ENCODE results near the gene GINS1. TPM values are rescaled to one million over a fixed set of nuclear protein-coding genes. Genes with fewer than 3 reads are reported as not detected.

Gene GINS1
- total and polyA plus RNA-seq, 2 of the 13 experiments (the other 11 are each of a cell fraction or from before 2014, with no cell fraction given) = 14.6 to 59.9 TPM

DNA sequence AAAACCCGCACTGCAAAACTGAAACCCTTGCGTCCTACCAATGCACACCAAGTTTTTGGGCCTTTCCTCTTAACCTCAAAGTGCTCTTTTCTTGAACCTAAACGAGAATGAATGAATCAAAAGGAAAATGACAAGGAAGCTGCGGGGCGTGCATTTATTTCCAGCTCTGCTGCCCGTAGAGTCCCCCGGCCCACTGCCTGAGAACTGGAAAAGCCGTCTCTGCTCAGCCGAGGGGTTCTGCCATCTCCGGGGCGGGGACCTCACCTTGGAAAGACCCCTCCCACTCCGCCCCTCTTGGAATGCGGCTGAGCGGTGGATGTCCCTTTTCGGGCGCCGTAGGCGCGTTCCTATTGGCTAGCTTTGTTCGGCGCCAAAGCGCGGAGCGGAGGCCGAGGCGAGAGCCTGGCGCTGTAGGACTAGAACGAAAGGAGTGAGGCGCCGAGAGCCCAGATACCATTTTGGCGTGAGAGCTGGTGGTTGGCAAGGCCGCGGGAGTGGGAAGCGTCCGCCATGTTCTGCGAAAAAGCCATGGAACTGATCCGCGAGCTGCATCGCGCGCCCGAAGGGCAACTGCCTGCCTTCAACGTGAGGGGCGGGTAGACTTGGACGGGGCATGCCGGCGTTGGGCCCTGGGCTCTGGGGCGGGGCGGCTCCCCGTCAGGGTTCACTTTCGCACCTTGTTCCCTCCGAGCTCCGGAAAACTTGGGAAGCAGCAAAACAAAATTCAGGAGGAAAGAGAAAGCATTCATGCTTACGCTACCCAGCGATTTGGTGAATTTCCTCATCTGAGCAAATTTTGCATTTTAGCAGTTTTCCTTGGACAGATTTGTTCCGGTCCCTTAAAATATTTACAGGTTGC lies at the start of gene GINS1 (continued):
- TF ChIP-seq ZBTB7A (CRISPR knock-in tag; IDR thresholded peaks at IDR 0.05) (peak; percentile 98), FIP1L1 (IDR thresholded peaks at IDR 0.05; ENCODE audit: borderline replicate concordance, insufficient read depth, low read depth, low read length) (no peak), ZNF562 (CRISPR knock-in tag; IDR thresholded peaks at IDR 0.05; ENCODE audit: borderline replicate concordance) (0 out of 2 replicates have a peak, but pooled peaks have one; percentile 70), MAFG (CRISPR knock-in tag; IDR thresholded peaks at IDR 0.05) (no peak), ZNF879 (CRISPR knock-in tag; IDR thresholded peaks at IDR 0.05) (peak; percentile 96), NAIF1 (CRISPR knock-in tag; IDR thresholded peaks at IDR 0.05; ENCODE audit: borderline replicate concordance) (peak; percentile 93; the same call in 1 of the 2 replicates), ZBTB20 (CRISPR knock-in tag; IDR thresholded peaks at IDR 0.05; ENCODE audit: borderline replicate concordance, low read depth) (peak; percentile 97), NR1H2 (CRISPR knock-in tag; IDR thresholded peaks at IDR 0.05; ENCODE audit: borderline replicate concordance, low read depth) (peak; percentile 91), ZFP36 (IDR thresholded peaks at IDR 0.05; ENCODE audit: borderline replicate concordance, low read depth, low read length, partially characterized antibody) (no peak), PCBP1 (IDR thresholded peaks at IDR 0.05; ENCODE audit: borderline replicate concordance, low read depth, low read length) (peak; percentile 96), GABPA (IDR thresholded peaks at IDR 0.05; ENCODE audit: low read depth, low read length) (no peak), GABPA (CRISPR knock-in tag; IDR thresholded peaks at IDR 0.05; ENCODE audit: low read depth) (peak; percentile 62), ZNF460 (CRISPR knock-in tag; IDR thresholded peaks at IDR 0.05; ENCODE audit: borderline replicate concordance) (no peak; the same call in 1 of the 2 replicates), SYNCRIP (IDR thresholded peaks at IDR 0.05; ENCODE audit: insufficient read depth, low read depth, low read length) (no peak), SALL1 (CRISPR knock-in tag; IDR thresholded peaks at IDR 0.05) (peak; percentile 97), CC2D1A (CRISPR knock-in tag; IDR thresholded peaks at IDR 0.05) (peak; percentile 100), ZNF30 (CRISPR knock-in tag; IDR thresholded peaks at IDR 0.05) (peak; percentile 97), ZNF839 (CRISPR knock-in tag; IDR thresholded peaks at IDR 0.05; ENCODE audit: borderline replicate concordance) (peak; percentile 99)
- TF ChIP-seq, protein P1, sequence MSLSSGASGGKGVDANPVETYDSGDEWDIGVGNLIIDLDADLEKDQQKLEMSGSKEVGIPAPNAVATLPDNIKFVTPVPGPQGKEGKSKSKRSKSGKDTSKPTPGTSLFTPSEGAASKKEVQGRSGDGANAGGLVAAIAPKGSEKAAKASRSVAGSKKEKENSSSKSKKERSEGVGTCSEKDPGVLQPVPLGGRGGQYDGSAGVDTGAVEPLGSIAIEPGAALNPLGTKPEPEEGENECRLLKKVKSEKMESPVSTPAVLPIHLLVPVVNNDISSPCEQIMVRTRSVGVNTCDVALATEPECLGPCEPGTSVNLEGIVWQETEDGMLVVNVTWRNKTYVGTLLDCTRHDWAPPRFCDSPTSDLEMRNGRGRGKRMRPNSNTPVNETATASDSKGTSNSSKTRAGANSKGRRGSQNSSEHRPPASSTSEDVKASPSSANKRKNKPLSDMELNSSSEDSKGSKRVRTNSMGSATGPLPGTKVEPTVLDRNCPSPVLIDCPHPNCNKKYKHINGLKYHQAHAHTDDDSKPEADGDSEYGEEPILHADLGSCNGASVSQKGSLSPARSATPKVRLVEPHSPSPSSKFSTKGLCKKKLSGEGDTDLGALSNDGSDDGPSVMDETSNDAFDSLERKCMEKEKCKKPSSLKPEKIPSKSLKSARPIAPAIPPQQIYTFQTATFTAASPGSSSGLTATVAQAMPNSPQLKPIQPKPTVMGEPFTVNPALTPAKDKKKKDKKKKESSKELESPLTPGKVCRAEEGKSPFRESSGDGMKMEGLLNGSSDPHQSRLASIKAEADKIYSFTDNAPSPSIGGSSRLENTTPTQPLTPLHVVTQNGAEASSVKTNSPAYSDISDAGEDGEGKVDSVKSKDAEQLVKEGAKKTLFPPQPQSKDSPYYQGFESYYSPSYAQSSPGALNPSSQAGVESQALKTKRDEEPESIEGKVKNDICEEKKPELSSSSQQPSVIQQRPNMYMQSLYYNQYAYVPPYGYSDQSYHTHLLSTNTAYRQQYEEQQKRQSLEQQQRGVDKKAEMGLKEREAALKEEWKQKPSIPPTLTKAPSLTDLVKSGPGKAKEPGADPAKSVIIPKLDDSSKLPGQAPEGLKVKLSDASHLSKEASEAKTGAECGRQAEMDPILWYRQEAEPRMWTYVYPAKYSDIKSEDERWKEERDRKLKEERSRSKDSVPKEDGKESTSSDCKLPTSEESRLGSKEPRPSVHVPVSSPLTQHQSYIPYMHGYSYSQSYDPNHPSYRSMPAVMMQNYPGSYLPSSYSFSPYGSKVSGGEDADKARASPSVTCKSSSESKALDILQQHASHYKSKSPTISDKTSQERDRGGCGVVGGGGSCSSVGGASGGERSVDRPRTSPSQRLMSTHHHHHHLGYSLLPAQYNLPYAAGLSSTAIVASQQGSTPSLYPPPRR (CRISPR knock-in tag; IDR thresholded peaks at IDR 0.05; ENCODE audit: borderline replicate concordance) = peak; percentile 89
- TF ChIP-seq, protein P2, sequence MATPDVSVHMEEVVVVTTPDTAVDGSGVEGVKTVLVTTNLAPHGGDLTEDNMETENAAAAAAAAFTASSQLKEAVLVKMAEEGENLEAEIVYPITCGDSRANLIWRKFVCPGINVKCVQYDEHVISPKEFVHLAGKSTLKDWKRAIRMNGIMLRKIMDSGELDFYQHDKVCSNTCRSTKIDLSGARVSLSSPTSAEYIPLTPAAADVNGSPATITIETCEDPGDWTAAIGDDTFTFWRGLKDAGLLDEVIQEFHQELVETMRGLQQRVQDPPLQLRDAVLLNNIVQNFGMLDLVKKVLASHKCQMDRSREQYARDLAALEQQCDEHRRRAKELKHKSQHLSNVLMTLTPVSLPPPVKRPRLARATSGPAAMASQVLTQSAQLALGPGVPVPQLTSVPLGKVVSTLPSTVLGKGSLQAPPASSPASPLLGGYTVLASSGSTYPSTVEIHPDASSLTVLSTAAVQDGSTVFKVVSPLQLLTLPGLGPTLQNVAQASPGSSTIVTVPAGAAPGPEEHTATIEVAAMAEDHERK (CRISPR knock-in tag; IDR thresholded peaks at IDR 0.05; ENCODE audit: low read depth) = peak; percentile 53
- TF ChIP-seq, protein P3, sequence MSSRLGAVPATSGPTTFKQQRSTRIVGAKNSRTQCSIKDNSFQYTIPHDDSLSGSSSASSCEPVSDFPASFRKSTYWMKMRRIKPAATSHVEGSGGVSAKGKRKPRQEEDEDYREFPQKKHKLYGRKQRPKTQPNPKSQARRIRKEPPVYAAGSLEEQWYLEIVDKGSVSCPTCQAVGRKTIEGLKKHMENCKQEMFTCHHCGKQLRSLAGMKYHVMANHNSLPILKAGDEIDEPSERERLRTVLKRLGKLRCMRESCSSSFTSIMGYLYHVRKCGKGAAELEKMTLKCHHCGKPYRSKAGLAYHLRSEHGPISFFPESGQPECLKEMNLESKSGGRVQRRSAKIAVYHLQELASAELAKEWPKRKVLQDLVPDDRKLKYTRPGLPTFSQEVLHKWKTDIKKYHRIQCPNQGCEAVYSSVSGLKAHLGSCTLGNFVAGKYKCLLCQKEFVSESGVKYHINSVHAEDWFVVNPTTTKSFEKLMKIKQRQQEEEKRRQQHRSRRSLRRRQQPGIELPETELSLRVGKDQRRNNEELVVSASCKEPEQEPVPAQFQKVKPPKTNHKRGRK (CRISPR knock-in tag; IDR thresholded peaks at IDR 0.05) = 0 out of 2 replicates have a peak, but pooled peaks have one; percentile 21

All from HepG2 (cell line).